Activated T-cell treated with anti-CD3 and anti-CD28 coated beads for 4 hours (primary cell): ENCODE data around the gene RBMS1.

Experiments used
- DNase-seq: peaks from one replicate; pipeline ENCODE4 v3.0.0-alpha.2; 2020

The RBMS1 gene

DNA sequence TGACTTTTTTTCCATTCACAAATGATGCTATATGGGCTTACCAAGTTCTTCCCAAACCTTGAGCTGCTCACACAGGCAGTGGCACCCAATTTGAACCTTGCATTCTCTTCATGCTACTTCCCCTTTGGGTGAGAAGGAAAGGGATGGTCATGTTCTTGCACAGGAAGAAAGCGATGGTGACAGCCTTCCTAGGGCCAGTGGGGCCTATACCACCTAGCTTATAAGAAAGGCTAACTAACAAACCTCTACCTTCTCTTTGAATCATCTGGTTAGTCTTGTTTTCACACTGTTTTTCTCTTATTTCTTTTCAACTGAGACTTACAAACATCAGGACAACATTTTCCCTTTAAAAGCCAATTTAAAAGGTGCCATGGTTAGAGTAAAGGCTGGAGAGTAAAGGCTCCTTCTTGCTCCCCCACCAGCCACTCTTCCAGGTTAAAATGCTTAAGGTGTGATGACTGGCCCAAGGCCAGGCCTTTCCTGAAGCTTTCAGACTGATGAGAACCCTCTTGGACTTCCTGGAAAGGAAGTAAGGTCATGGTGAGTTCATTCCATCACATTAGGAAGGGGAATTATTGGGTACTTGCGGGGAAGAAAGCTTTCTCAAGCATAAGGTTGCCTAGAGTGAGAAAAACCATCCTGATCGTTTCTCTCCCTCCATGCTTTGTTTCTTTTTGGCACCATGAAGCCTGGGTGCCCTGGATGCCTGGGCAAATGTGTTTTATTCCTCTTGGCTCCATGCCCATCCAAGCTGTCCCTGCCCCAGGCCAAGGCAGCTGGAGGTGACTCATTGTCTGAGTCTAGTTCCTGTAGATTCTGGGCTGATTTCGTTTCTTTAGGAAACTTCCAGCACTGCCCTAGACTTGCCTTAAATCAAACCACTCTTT is 252.1 kb downstream of the RBMS1 start:
- DNase-seq = no peak

DNA sequence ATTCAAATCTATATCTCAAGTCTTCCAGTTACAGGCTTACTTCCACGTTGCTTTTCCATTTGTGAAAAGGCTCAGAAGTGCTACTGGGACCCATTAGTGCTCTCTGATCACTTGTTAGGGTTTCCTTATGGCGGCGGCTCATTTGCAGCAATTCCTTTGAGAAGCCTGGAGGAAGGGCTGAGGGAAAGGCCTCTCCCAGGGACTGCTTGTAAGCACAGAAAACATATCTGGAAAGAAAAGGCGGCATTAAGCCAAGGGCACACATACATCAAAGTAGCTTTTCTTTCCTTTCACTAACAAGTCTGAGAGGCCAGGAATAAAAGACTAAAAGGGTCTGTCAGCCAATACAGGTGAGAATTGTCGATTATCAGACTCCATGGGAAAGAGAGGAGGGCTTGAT is 254.2 kb downstream of the RBMS1 start:
- no peak for DNase-seq

DNA sequence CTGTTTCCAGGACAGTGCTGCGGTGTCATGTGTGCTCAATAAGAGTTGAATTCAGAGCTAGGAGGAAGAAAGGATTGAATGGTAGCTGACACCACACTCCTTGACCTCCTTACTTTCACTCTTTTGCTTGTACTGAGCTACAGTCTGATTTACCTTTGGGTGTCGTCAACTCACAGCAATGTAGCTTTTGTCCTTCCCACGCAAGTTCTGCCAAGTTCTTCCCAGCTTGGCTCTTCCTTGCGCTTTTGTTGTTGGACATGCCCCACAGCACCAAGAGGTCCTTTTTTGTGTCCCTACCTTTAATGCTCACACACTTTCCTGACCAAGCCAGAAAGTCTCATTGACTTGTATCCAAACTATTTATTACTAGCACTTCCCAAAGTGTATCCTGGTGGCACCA is 255.2 kb downstream of the RBMS1 start:
- DNase-seq = no peak

DNA sequence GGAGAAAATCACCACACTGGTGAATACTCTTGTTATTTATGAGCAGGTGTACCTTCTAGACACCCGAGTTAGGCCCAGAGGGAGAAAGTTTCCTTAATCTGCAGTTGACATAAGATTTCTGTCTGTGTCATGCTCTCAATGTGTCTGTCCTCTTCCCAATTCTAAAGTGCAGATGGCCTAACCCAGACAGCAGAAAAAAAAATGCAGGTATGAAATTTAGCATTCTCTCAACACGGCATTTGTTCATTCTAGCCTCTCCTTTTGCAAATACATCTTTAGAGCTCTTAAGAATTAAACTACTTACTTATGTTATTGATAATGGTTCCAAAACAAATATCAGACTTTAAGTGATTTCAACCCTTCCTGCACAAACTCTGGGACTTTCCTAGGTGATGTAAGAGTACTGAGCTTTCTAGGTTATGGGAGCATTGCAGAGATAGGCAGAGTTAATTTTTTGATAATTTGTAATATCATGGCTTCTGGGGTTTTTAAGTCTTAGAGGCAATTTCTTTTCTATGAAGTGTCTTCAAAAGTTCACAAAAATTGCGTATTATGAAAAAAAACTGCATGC is 260.6 kb downstream of the RBMS1 start:
- no peak for DNase-seq

DNA sequence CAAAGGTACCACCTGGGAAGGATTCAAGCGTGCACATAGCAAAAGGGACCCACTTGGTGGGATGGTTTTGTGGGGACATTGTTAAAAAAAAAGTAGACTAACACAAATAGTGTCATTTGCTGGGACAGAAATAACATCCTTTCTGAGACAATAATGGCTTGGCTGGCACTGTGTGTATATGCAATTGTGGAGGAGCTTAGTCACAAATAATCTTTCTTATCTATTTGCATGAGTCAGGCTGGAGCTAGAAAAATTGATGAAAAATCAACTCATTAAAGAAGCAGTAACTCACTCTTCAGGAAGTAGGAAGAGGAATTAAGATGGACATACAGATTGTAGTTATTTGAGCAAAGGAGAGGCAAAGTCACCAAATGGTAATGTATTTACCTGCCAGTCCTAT is 264.0 kb downstream of the RBMS1 start:
- no peak for DNase-seq

DNA sequence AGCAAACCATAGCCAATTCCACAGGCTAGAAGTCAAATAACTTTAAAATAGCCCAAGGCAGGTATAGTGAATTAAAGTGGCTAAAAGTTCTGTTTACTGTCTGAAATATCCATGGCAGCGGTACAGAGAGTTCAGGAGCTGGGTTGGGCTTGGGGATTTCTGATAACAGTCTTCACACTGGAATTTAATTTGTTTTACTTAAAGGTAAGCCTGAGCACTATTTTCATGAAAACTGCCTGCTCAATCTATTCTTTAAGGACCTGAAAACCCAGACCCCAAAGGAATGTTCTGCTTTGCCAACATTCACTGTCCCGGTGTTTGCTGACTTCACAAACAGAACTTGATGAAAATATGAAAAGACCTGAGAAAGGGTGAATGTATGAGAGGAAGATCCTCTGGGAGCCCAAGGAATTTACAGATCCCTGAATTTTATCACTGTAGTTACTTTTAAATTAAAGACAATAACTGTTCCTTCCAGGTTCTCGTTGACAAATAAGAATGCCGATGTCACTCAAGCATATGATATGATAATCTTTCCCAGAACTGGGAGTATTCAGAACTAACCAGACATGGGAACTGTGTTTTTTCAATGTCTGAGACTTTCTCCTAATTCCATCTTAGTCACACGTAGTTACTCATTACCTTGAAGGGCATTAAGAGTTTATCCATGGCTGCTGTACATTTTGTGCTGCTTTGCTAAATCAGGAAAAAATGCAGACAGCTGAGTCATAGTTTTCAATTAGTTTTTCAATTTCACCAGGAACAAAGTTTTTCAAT is 265.3 kb downstream of the RBMS1 start:
- no peak for DNase-seq

DNA sequence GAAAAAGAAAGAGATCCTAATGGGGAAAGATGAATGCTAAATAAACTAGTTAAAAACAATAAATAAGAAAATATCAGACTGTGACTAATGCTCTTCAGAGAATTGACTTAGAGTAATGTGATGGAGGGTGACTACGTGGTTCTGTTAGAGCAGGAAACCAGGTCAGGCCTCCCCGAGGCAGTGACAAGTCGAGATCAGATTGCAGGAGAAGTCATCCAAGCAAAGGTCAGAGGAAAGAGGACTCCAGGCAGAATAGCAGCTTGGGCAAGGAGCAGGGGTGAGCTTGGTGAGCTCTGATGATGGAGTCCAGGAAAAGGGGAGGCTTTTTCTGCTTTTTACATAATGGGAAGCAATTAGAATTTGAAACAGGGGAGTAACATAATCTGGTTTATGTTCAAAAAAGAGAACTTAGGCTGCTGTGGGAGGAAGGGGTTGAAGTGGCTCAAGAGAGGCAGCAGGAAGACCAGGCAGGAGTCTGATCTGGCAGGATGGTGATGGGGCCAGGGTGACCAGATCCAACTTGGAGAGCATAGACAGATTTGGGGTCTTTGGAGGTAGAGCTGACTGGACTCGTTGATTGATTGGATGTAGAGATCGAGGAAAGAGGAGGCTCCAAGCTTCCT is 266.2 kb downstream of the RBMS1 start:
- DNase-seq = no peak

DNA sequence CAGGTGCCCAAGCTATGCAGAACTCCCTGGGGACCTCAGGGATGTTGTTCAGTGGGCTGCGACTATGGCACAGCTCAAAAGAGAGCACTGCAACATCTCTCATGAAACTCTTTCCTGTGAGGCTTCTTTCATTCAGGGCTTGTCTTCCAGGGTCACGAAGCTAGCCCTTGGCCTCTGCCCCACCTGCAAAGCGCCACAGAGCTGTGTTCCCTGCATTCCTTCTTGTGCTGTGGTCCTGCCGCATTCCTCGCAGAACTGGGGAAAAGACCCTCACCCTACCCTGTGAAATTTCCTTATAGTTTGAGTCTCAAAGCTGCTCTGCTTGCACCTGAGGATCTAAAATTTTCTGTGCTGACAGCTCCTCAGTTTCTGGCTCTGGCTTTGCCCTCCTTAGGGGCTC is 267.2 kb downstream of the RBMS1 start:
- no peak for DNase-seq

DNA sequence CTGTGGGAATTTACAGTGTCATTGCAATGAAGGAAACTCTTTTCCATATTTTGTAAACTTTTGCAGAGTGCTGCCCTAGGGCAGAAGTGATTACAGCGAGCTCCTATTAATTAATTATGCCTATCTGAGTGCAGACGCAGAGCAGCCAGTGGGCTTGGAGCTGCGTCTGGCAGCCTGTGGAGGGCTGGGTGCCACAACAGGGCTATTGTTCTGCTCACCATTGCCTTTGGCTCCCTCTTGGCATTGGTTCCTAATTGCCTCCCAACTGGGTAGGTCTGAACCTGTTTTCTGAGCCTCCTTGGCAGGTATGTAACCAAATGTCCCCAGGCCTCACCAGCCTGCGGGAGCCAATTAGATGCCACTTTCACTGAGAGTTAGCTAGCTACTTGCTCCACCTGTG is 267.9 kb downstream of the RBMS1 start:
- DNase-seq = no peak

DNA sequence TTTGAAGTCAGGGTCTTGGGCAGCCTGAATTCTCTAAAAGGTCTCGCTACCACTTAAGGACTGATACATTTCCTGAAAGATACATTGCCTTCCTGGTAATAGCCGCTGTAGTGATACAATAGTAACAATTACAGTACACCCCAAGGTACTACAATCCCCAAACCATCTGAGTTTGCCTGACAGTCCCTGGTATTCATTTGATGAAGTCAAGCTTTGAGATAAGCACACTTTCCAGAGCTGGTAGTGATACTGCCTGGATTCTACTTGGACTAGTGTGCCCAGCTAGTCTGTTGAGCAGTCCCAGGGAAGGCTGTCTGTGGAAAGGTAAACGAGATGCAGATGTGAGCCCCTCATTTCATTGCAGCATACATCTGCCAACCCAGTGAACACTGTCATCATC is 269.1 kb downstream of the RBMS1 start:
- no peak for DNase-seq

DNA sequence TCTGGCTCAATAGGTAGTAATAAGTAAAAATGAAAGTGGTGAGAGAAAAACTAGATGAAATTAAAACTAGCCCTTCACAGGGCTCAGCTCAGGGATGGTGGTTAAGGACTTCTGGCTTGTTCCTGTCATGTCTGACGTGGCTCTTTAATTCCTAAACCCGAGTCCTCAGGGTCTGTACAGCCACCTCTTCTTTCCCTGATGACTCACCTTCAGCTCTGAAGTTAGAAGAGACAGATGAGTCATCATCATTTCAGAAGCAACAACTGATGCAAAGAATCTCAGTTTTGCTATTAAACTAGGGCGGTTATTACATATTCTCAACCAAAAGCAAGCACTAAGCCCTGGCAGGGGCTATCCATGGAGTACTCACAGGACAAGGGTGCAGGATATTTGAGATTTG is 269.5 kb downstream of the RBMS1 start:
- no peak for DNase-seq

DNA sequence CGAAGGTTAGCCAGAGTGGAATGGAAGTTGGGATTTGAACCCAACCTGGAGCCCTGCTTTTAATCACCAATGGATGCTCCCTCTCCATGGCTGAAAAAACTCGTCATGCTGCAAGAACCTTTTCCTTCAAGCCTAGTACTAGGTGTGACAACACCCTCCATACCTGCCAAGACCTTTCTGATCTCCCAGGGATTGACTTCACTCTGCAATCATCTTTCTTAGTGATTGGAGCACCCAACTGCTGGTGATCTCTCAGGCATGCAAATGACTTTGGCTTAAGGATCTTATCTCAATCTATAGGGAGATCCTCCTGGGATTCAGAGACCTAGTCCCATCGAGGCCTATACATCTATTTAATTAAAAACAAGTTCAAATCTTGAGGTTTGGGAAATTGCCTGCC is 270.0 kb downstream of the RBMS1 start:
- no peak for DNase-seq

DNA sequence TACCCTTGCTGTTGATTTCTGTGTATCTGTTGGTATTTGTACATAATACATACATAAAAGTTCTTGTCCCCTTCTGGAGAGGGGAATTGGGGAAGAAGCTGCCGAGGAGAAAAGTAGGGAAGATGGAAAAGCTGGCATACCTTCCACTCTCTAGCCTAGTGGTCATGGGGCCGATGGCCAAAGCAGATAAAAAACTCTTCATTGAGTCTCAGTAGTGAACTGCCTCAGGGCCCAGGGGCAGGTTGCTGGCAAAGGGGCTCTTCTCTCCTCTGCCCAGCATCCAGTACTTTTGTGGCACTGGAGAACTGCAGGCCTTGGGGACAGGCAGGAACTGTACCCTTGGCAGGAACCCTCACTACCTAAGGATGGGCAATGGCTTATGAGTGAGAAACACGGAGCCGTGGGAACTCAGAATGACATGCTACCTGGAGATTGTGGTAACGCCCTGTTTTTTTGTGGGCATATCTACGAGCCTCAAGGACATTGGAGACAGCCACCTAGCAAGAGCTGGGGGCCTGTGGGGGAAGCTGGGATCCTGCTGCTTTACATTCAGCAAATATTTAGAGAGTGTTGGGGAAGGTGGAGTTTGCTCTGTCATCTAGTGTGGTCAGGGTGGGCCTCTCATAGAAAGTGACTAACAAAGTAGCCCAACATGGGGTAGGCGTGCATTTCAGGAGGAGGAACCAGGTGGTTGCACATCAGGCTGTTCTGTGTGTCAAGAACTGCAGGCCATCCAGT is 270.9 kb downstream of the RBMS1 start:
- DNase-seq = no peak
